SK-N-SH treated with all-trans-retinoic acid at 6 μM for 48 hours (cell line): ENCODE measurements around the gene HOXA7.

Experiments used
- ZC3H10 ChIP-seq: fragments of 250-450 bp; sonication (Bioruptor Pico); IDR thresholded peaks from 2 replicates; pipeline ENCODE4 v1.5.1; 2021; ENCODE audit warnings: mild to moderate bottlenecking, moderate library complexity
- ZNF565 ChIP-seq: fragments of 450-650 bp; formaldehyde crosslinking; conservative IDR thresholded peaks from 2 replicates; pipeline ENCODE4 v1.5.0; 2020; ENCODE audit warnings: low read depth, mild to moderate bottlenecking, moderate library complexity

DNA sequence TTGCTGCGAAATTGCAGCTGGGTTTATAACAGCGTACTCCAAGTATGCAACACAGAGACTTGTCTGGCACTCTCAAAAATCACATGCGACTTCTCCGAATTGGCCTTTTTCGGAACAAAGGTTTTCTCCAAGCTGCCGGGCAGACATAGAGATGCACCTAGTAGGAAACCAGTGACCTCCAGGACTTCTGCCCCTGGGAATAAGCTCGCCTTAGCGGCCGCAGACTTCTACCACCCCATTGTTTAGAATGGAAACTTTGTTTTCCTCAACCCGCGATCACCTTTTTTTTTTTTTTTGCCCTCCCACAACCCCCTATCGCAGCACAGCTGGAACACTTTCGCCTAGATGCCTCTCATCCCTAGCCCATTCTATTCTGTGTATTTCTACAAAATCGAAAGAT, 22.6 kb upstream of the HOXA7 start:
- TF ChIP-seq ZNF565 (no peak), ZC3H10 (CRISPR knock-in tag) (no peak)
